Epithelial cell of esophagus (primary cell): ENCODE results near the gene S100A10.

ENCODE experiments used
- DNase-seq: peaks from one replicate; pipeline ENCODE4 v3.0.0; 2010; ENCODE audit warnings: low read depth
- H3K4me3 ChIP-seq: 2 replicates; pipeline ENCODE4 v1.5.1; 2011; ENCODE audit warnings: mild to moderate bottlenecking, low read length, control low read depth
- CTCF ChIP-seq: IDR thresholded peaks from 2 replicates; pipeline ENCODE4 v1.5.1; 2011; ENCODE audit warnings: low read depth, mild to moderate bottlenecking, low read length, control low read depth, inconsistent platforms; ENCODE audit not compliant: insufficient read depth; ENCODE audit errors: missing control alignments

S100A10 gene

DNA sequence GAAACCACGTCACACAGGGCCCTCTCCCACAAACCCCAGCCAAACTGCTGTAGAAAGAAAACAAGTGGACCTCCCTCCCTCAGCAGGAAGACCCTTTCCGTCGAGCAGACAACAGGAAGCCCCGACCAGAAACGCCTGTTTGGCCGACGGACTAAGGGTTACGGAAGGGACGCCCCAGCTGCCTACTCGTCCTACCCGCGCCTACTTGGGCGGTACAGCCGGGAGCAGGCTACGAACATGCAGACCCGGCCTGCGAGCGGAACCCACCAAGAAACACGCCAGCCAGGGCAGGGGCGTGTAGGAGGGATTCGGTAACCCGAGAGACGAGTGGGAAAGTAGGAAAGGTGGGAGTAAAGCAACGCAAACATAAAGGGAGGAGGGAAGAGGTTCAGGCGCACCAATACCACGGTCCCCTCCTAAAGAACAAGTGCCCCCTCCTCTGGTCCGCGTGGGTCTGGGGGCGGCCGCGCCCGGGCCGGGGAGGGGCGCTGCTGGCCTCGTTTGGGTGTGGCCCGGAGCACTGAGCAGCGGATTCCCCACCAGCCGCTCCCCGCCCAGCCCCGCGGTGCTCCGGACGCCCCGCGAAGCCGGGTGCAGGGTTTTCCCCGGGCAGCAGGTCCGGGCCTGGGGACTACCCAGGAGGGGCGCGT, 450 bp downstream of the S100A10 start:
- DNase-seq = peak; percentile 36
- H3K4me3 ChIP-seq = peak overlapping the region; percentile 97
- TF ChIP-seq CTCF = no peak

DNA sequence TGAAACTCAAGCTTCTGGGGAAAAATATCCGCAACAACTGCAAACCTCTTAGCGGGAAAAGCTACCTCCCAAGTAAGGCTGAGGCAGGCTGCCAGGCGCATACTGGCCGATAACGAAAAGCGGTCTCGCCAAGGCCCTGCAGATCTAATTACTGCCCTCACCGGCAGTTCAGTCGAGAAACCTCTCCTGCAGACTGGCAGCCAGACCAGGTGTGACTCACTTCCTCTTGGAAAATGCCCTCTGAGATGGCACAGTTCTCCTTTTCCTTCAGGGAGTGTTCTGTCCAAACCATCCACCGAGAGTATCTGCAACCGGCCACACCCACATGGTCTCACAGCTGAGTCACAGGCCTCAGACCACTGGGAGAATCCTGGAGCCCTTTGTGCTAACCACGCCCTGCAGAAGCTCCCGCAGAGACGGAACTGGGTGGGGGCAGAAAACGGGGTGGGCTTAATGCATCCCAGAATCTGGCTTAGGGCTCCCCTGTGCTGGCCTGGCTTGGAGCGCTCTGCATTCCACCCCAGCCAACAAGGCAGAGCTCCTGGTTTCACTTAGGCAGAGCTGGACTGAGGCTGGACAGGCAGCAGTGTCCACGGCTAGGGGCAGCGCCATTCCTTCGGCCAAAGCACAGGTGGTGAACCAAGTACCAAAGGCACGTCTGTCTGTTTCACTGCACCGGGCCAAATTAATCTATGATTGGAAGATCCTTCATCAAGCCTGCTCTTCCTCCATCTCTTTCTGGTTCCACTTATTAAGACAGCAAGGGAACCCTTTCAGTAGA, 1.2 kb downstream of the S100A10 start:
- DNase-seq = peak; percentile 98
- H3K4me3 ChIP-seq = peak overlapping the region; percentile 97
- no peak for TF ChIP-seq CTCF

DNA sequence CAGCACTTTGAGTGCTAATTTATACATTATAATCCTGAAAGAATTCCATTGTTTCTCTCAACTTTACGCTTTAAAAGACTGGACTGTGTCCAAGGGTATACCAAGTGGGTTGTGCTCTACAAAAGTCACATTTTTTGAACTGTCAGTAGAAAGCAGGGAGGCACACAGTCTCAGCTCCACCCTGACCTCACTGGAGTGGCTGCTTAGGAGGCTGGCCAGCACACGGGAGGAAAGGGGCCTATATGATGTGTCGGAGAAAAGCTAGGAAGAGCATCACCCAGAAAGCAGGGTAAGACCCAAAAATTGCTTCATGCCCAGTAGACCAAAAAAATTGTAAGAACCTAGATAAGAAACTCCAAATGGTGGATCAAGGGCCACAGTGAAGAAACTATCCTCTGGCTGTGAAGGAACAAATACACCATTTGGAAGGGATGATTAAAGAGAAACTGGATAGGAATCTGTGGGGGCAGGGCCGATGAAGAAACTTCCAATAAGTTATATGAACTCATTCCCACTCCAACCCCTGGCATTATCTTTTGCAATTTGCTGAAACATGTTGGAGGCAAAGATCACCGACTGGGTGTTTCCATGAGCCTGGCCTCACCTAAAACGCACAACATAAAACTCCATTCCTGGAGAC, 1.9 kb downstream of the S100A10 start:
- no peak for DNase-seq
- H3K4me3 ChIP-seq = peak overlapping the region; percentile 97
- no peak for TF ChIP-seq CTCF

DNA sequence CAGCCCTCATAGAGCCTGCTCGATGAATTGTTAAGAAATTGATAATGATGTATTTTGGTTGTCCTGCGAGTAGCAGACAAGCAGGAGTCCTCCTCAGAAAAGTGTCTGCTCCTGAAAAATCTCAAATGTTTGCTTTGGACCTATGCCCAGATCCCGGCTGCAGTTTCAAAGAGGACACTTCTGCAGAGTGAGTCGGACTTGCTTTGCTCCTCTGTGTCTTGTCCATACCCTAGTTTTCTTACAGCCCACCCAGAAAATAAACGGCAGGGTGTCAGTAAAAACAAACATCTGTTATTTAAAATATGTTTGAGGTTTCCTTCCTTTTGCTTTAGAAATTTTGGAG, 2.8 kb downstream of the S100A10 start:
- DNase-seq = peak; percentile 61
- TF ChIP-seq CTCF = no peak
- peak overlapping the region; percentile 97 for H3K4me3 ChIP-seq

- TF ChIP-seq CTCF = no peak
- H3K4me3 ChIP-seq = peak overlapping the region; percentile 97
- peak; percentile 76 for DNase-seq
Observed at GRCh38 chr1:151990058-151990855, 3.4 kb downstream of the S100A10 start.

DNA sequence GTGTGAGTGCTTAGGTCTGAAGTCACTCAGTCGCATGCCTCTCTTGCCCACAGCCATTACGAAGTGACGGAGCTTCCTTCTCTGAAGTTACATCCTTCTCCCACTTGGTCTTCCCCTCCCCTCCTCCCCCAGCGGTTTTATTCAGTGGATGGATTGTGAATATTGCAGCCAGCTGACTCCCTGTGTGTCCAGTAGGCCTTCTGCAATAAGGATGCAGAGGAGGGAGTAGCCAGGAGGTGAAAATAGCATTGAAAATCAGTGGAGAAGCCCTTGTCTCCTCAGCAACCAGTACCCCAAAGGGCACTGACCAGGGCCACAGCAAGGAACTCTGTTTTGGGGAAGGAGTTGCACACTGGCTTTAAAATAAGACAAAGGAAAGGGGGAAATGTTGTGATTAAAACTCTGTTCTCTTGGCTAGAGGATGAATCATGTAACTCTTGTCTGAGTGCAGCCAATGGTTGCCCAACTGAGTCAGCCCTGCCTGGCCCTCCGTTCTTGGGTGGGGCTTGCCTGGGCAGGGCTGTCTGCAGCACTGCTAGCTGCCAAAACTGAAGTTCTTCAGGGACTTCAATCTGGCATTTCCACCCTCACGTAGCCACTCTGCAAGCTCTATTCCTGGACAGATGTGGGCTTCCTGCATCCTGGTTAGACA, 4.3 kb downstream of the S100A10 start:
- H3K4me3 ChIP-seq = peak overlapping the region; percentile 97
- no peak for TF ChIP-seq CTCF
- DNase-seq = peak; percentile 96
